OCI-LY7 (cell line): ENCODE results near the gene NEMP1.

ENCODE experiments used
- EZH2phosphoT487 ChIP-seq: fragments of 200-600 bp; sonication (generic); IDR thresholded peaks from 2 replicates; pipeline ENCODE4 v1.6.1; 2018; ENCODE audit warnings: low read depth, borderline replicate concordance, mild to moderate bottlenecking, mixed run types, antibody characterized with exemption, low read length, moderate library complexity, mixed read lengths
- TF ChIP-seq, protein P1 (sequence below): fragments of 200-600 bp; sonication (generic); conservative IDR thresholded peaks from 2 replicates; pipeline ENCODE4 v1.5.1; 2014; ENCODE audit warnings: mild to moderate bottlenecking, antibody characterized with exemption, low read length, moderate library complexity, mixed read lengths

DNA sequence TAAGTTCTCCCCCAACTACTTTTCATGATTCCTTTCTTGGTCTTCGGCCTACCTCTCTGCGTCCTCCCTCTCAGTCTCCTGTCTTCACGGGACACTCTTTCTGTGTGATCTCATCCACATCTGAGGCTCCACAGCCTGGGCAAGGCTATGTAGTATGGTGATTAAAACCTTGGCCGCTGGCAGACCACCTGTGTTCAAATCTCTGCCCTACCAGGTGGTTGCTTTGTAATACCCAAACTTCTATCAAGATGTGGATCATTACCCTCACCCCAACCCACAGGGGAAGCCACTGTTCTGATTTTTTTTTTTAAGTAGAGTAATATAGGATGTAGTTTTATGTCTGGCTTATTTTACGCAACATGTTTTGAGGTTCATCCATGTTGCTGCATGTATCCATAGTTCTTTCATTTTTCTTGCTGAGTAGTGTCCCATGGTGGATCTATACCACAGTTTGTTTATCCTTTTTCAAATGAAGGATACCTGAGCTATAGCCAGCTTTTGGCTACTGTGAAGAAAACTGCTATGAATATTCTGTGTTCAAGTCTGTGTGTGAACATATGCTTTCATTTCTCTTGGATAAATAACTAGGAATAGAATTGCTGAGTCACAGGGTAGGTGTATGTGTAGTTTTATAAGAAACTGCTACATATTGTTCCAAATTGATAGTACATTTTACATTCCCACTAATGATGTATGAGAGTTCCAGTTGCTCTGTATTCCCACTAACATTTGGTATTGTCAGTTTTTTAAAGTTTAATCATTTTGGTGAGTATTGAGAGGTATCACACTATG is 40.9 kb upstream of the NEMP1 start:
- TF ChIP-seq, protein P1, sequence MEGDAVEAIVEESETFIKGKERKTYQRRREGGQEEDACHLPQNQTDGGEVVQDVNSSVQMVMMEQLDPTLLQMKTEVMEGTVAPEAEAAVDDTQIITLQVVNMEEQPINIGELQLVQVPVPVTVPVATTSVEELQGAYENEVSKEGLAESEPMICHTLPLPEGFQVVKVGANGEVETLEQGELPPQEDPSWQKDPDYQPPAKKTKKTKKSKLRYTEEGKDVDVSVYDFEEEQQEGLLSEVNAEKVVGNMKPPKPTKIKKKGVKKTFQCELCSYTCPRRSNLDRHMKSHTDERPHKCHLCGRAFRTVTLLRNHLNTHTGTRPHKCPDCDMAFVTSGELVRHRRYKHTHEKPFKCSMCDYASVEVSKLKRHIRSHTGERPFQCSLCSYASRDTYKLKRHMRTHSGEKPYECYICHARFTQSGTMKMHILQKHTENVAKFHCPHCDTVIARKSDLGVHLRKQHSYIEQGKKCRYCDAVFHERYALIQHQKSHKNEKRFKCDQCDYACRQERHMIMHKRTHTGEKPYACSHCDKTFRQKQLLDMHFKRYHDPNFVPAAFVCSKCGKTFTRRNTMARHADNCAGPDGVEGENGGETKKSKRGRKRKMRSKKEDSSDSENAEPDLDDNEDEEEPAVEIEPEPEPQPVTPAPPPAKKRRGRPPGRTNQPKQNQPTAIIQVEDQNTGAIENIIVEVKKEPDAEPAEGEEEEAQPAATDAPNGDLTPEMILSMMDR, result no peak
- no peak for TF ChIP-seq EZH2phosphoT487
